ENCODE data around the gene MEG3.

- TF ChIP-seq, protein P1, sequence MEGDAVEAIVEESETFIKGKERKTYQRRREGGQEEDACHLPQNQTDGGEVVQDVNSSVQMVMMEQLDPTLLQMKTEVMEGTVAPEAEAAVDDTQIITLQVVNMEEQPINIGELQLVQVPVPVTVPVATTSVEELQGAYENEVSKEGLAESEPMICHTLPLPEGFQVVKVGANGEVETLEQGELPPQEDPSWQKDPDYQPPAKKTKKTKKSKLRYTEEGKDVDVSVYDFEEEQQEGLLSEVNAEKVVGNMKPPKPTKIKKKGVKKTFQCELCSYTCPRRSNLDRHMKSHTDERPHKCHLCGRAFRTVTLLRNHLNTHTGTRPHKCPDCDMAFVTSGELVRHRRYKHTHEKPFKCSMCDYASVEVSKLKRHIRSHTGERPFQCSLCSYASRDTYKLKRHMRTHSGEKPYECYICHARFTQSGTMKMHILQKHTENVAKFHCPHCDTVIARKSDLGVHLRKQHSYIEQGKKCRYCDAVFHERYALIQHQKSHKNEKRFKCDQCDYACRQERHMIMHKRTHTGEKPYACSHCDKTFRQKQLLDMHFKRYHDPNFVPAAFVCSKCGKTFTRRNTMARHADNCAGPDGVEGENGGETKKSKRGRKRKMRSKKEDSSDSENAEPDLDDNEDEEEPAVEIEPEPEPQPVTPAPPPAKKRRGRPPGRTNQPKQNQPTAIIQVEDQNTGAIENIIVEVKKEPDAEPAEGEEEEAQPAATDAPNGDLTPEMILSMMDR (IDR thresholded peaks at IDR 0.05; ENCODE audit: poor library complexity, severe bottlenecking): no peak
- TF ChIP-seq POLR2AphosphoS5 (IDR thresholded peaks at IDR 0.05) (no peak), EZH2 (IDR thresholded peaks at IDR 0.05; ENCODE audit: borderline replicate concordance, insufficient read depth, low read length, poor library complexity, severe bottlenecking) (no peak), RAD21 (conservative IDR thresholded peaks at IDR 0.05) (no peak), TAF1 (IDR thresholded peaks at IDR 0.05; ENCODE audit: low read depth) (no peak)
- TF ChIP-seq, protein P2, sequence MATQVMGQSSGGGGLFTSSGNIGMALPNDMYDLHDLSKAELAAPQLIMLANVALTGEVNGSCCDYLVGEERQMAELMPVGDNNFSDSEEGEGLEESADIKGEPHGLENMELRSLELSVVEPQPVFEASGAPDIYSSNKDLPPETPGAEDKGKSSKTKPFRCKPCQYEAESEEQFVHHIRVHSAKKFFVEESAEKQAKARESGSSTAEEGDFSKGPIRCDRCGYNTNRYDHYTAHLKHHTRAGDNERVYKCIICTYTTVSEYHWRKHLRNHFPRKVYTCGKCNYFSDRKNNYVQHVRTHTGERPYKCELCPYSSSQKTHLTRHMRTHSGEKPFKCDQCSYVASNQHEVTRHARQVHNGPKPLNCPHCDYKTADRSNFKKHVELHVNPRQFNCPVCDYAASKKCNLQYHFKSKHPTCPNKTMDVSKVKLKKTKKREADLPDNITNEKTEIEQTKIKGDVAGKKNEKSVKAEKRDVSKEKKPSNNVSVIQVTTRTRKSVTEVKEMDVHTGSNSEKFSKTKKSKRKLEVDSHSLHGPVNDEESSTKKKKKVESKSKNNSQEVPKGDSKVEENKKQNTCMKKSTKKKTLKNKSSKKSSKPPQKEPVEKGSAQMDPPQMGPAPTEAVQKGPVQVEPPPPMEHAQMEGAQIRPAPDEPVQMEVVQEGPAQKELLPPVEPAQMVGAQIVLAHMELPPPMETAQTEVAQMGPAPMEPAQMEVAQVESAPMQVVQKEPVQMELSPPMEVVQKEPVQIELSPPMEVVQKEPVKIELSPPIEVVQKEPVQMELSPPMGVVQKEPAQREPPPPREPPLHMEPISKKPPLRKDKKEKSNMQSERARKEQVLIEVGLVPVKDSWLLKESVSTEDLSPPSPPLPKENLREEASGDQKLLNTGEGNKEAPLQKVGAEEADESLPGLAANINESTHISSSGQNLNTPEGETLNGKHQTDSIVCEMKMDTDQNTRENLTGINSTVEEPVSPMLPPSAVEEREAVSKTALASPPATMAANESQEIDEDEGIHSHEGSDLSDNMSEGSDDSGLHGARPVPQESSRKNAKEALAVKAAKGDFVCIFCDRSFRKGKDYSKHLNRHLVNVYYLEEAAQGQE (IDR thresholded peaks at IDR 0.05; ENCODE audit: borderline replicate concordance): no peak
Measured at GRCh38 chr14:100872259-100873095, 46.6 kb downstream of the MEG3 start.

Data from neural cell (in vitro differentiated cells).